WI38 (cell line): ENCODE results near the gene TESMIN.

Experiments
- H3K4me3 ChIP-seq: 2 replicates; pipeline ENCODE4 v1.5.1; 2011; ENCODE audit warnings: low read depth, mild to moderate bottlenecking, control low read depth, low read length
- CTCF ChIP-seq: IDR thresholded peaks from 2 replicates; pipeline ENCODE4 v1.5.1; 2012; ENCODE audit warnings: low read depth, mild to moderate bottlenecking, control low read depth, low read length

The TESMIN gene

GRCh38 chr11:68749229-68750123, 1.8 kb downstream of the TESMIN start:
- H3K4me3 ChIP-seq, result no peak overlapping the region
- no peak for TF ChIP-seq CTCF

- no peak for TF ChIP-seq CTCF
- no peak overlapping the region for H3K4me3 ChIP-seq
These were observed 3.3 kb downstream of the TESMIN start for GRCh38 chr11:68748061-68748460.

DNA sequence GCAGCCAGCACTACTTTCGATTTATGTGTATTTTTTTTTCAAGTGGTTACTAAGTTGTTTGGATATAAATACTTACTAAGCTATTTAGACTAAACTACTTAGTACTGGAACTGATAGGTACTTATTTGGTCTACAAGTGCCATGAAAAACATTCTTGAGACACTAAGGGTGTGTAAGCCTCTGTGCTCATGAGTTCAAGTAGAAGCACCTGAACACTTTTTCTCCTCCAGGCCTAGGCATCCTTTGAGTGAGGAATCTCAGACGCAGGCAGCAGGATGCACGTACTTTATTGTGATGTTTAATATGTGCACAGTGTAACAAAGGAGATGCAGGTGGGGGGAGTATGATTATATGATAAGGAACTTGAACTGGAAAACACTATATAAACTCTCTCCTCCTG, 7.8 kb downstream of the TESMIN start:
- no peak overlapping the region for H3K4me3 ChIP-seq
- no peak for TF ChIP-seq CTCF

- TF ChIP-seq CTCF, result no peak
- no peak overlapping the region for H3K4me3 ChIP-seq
These were observed 9.9 kb downstream of the TESMIN start for GRCh38 chr11:68741463-68741862.

DNA sequence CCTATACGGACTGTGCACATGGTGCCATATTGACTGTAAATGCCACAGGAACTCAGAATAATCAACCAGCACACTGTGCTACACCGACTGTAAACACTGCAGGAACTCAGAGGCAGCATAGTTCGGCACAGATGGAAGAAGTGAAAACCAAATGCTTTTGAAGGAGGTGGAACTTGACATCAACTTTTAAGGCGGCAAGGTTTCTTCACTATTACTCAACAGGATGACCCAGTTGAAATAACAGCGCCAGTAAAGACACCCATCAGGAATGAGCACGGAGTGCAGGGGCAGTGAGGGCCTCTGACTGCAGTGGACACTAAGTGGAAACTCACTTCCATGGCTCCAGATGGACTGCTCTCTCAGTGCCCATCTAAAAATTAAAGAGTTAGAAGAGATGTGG, 15.7 kb downstream of the TESMIN start:
- no peak for TF ChIP-seq CTCF
- H3K4me3 ChIP-seq, result no peak overlapping the region

GRCh38 chr11:68735125-68735524, 16.2 kb downstream of the TESMIN start:
- no peak for TF ChIP-seq CTCF
- H3K4me3 ChIP-seq, result no peak overlapping the region

- TF ChIP-seq CTCF, result no peak
These were observed 17.2 kb downstream of the TESMIN start for GRCh38 chr11:68734111-68734510.

More at GRCh38 chr11:68734111-68734510, 17.2 kb downstream of the TESMIN start:
- no peak overlapping the region for H3K4me3 ChIP-seq
